Astrocyte (in vitro differentiated cells and primary cell): ENCODE measurements around the gene NTM.

Source experiments
- EZH2 ChIP-seq: IDR thresholded peaks from 2 replicates; pipeline ENCODE4 v1.6.1; 2012; ENCODE audit warnings: mild to moderate bottlenecking, low read length, inconsistent platforms; ENCODE audit not compliant: insufficient read depth
- TF ChIP-seq, protein P1 (sequence below): IDR thresholded peaks from 2 replicates; pipeline ENCODE4 v1.5.1; 2011; ENCODE audit warnings: low read depth, mild to moderate bottlenecking, inconsistent platforms, low read length, moderate library complexity; ENCODE audit not compliant: insufficient read depth

DNA sequence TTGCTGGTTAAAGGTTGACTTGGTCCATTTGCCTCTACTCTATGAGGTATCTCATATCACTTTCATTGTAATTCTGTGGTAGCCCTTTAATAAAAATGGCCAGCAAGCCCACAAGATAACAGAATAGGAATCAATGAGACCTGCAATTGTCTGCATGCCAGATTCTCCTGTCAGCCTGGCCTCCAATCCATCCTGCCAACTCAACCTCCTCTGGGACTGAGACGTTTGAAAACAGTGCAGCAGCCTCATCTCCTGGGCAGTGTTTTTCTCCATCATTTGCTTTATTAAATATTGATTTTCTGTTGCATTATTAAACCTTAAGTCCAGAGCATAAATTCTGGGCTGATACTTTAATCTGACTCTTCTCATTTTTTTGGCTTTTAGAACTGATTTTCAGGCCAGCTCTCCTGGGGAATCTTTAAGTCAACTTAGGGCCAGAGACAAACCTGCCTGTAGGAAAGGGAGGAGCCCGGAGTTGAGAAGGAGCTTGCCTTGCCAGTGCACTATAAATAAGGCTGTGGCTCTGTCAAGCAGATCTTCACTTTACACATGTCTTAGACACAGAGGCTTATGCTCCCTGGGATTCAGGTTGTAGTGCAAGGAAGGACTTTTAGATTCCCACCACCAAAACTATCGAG, 798.0 kb downstream of the NTM start:
- TF ChIP-seq, protein P1, sequence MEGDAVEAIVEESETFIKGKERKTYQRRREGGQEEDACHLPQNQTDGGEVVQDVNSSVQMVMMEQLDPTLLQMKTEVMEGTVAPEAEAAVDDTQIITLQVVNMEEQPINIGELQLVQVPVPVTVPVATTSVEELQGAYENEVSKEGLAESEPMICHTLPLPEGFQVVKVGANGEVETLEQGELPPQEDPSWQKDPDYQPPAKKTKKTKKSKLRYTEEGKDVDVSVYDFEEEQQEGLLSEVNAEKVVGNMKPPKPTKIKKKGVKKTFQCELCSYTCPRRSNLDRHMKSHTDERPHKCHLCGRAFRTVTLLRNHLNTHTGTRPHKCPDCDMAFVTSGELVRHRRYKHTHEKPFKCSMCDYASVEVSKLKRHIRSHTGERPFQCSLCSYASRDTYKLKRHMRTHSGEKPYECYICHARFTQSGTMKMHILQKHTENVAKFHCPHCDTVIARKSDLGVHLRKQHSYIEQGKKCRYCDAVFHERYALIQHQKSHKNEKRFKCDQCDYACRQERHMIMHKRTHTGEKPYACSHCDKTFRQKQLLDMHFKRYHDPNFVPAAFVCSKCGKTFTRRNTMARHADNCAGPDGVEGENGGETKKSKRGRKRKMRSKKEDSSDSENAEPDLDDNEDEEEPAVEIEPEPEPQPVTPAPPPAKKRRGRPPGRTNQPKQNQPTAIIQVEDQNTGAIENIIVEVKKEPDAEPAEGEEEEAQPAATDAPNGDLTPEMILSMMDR, result no peak
- TF ChIP-seq EZH2, result no peak
